NOMO-1 (cell line): Measurements from ENCODE around the gene VWA5A.
"Not testable (repeated sequence)": the region's sequence is repeated elsewhere in the genome, so short reads cannot be mapped to it uniquely, and the experiment has no call there.

ENCODE experiments used
- DNase-seq, 2 experiments: peaks; one replicate each; lab custom pipeline; 2025; ENCODE audit not compliant: unreplicated experiment in 2 of 2; lab: John Stamatoyannopoulos, UW

The VWA5A gene

GRCh38 chr11:124167826-124168231 lies 52.6 kb downstream of the VWA5A start:
- DNase-seq: no peak

DNA sequence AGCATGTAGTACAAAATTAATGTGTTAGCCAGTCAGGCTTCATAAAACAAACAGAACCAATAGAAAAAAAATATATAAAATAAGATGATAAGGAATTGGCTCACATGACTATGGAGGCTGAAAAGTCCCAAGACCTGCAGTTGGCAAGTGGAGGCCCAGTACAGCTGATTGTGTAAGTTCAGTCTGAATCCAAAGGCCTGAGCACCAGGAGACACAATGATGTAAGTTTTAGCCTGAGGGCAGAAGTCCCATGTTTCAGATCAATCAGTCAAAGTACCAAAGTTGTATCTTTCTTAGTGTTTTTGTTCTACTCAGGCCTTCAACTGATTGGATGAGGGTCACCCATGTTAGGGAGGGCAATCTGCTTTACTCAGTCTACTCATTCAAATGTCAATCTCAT lies 53.5 kb downstream of the VWA5A start:
- no peak for DNase-seq

DNA sequence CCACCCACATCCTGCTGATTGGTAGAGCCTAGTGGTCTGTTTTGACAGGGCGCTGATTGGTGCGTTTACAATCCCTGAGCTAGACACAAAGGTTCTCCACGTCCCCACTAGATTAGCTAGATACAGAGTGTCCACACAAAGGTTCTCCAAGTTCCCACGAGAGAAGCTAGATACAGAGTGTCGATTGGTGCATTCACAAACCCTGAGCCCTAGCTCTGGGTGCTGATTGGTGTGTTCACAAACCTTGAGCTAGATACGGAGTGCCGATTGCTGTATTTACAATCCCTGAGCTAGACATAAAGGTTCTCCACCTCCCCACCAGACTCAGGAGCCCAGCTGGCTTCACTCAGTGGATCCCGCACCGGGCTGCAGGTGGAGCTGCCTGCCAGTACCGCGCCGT lies 55.1 kb downstream of the VWA5A start:
- not testable (repeated sequence) for DNase-seq

DNA sequence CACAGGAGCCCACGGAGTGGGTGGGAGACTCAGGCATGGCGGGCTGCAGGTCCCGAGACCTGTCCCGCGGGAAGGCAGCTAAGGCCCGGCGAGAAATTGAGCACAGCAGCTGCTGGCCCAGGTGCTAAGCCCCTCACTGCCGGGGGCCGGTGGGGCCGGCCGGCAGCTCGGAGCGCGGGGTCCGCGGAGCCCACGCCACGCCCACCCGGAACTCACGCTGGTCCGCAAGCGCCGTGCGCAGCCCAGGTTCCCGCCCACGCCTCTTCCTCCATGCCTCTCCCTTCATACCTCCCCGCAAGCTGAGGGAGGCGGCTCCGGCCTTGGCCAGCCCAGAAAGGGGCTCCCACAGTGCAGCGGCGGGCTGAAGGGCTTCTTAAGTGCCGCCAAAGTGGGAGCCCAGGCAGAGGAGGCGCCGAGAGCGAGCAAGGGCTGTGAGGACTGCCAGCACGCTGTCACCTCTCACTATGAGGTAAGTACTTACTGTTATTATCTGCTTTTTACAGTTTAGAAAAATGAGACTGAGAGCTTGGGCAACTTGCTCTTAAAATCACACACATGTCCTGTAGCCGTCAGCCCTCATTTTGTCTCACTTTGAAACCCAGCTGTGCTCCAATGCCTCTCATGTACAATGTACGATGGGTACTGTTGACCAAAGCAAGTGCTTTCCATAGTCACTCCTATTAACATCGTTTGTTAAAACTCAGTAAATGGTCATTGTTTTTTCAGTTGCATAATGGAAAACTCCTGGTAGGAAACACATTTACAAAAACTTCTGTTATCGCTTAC lies 55.7 kb downstream of the VWA5A start:
- no peak for DNase-seq

GRCh38 chr11:124172101-124172500 lies 56.9 kb downstream of the VWA5A start:
- no peak for DNase-seq

- no peak for DNase-seq
These were observed 57.3 kb downstream of the VWA5A start for GRCh38 chr11:124172599-124172998.

DNA sequence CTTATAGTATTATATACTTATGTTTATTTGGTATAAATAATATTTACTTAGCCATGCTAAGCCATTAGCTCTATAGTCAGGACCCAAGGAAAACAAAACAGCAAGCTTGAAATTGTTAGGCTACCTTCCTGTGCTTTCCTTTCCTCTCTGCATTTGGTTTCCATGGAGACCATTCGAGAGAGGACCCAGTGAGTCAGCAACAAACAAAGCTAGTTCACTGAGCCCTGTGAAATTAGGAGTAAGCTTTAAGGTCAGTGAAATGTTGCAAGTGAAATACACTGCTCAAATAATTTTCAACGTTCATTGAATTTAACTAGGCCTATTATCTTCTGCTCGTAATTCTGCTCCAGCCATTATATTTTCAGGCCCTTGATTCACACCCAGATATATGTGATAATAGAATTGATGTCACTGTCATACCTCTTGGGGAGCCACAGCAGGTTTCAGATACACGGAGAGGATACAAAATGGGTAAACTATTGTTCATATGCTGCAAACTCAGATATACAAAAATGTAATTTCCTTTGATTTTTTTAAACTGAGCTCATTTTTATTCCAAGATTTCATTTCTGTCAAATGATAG lies 58.8 kb downstream of the VWA5A start:
- peak in 1 of 2 experiments; percentile 54 for DNase-seq

- DNase-seq: peak in 1 of 2 experiments; percentile 25
These were observed 61.9 kb downstream of the VWA5A start for GRCh38 chr11:124176925-124177715.

DNA sequence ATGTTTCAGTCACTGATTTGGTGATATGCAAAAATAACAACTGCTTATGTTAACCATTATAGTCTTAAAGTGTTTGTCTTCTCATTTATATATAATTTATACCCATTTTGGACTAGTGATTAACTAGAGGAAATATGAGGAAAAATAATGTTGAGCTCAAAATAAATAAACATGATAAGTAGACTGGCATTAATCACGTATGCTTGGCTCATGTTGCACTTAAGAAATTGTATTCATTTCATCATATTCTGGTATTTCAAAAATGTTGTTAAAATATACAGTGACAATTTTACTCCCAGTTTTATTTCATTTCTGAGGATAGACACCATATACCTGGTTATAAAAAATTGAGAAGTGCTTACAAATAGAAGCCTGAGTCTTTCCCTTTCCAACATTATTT lies 64.1 kb downstream of the VWA5A start:
- no peak for DNase-seq

GRCh38 chr11:124183068-124183467 lies 67.8 kb downstream of the VWA5A start, which contains the start of gene OR10D3:
TSS of gene OR10D3 (plus strand) at chr11:124183345. CDS start at chr11:124185270, 1,925 bp downstream.
- no peak for DNase-seq

DNA sequence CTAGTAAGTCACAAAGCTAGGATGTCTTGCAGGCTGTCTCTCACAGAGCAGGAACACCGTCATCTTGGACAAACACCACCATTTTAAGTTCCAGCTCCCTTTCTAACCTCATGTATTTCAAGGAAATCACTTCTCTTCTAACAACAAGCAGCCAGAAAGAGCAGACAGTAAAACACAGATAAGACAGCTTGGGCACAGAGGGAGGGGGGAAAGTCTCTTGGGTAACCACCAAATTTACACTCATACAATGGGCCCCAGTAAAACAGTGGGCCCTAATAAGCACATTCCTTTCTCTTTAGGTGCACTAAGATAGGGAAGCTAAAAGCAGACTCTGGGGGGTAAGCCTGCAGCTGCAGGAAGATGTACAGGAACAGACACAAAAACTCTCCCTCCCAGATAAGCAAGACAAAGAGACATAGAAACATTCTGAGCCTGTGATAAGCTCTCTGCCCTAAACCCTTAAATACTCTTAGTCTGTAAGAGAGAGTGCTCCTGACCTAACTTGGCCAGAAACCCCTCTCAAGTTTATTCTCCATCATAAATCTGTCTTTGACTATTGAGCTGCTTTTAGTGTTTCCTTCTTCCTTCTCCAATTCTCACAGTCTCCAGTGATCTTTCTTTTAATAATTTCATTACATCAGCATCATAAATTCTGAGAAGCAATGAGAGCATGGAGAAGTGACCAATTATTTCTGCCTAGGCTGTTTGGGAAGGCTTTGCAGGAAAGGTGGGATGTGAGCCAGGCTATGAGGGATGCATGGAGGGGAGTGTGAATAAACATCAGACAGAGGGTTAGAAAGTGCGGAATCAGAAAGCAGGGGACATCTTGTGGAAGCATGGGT lies 75.3 kb downstream of the VWA5A start:
- no peak for DNase-seq

- peak; percentile 6 to 79 for DNase-seq
These were observed 78.2 kb downstream of the VWA5A start for GRCh38 chr11:124193221-124194010.

GRCh38 chr11:124194293-124195188 lies 79.3 kb downstream of the VWA5A start:
- DNase-seq: no peak

DNA sequence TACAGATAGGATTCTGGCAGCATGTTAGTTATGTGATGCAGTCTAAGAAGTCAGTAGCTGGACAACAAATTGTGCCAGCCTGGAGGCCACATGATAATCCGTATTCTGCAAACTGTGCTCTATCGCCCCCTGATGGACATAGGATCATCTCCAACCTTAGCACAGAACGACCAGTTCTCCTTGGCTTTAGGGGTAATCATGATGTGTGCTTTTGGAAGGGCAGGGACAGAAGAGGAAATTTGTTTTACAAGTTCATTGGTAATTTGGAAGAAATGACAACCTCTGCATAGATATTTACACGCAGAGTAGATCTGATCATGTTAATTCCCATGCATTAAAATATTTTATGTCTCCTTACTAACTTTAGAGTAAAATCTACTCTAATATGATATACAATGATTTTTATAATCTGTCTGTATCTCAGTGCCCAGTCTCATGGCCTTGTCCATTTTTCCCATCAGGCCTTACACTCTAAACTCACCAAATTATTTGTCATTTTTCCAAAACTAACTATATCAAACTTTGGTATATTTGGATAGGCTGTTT lies 80.0 kb downstream of the VWA5A start:
- peak; percentile 19 to 59 for DNase-seq
